ENCODE results near the gene CCDC124. TPM values are rescaled to one million over a fixed set of nuclear protein-coding genes. Genes with fewer than 3 reads are reported as not detected.

The CCDC124 gene
- total and polyA plus RNA-seq, 4 donors: 35.5 to 146 (median 102) TPM

DNA sequence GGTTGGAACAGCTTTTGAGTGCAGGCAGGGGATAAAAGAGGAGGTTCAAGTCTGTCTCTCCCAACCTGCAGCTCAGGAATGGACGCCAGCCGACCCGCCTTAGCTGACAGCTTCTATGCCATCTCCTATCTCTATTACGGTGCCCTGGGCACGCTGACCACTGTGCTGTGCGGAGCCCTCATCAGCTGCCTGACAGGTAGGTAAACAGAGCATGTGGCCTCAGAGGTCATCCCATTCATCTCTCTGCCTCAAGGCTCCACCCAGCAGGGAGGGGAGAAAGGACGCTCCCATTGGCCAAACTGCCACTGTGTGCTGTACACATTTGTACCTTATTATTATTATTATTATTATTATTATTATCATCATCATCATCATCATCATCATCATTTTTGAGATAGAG lies 44.6 kb upstream of the CCDC124 start:
- Histone ChIP-seq H3K9me3 (ENCODE audit: control insufficient read depth in 4 of 4, insufficient read depth in 3 of 4, low read length in 3 of 4) (peaks cover 0 to 13% (median 0%) of the 10 kb centered on the region in 4 donors), H3K4me3 (no peak overlapping the region), H3K27me3 (ENCODE audit: control insufficient read depth in 3 of 3, insufficient read depth in 3 of 3, low read length in 2 of 3) (peaks cover 0 to 4% (median 0%) of the 10 kb centered on the region in 3 donors), H3K36me3 (ENCODE audit: control insufficient read depth in 4 of 4, insufficient read depth in 4 of 4, low read length in 4 of 4) (no peaks in the 10 kb centered on the region), H3K4me1 (ENCODE audit: control insufficient read depth in 5 of 5, insufficient read depth in 5 of 5, low read length in 5 of 5) (peaks cover 0 to 2% (median 0%) of the 10 kb centered on the region in 5 donors), H3K27ac (ENCODE audit: low read depth in 1 of 2, low read length in 1 of 2) (no peak overlapping the region), H3K9ac (ENCODE audit: insufficient read depth in 1 of 2, low read length in 2 of 2) (no peak overlapping the region)
- no peak for DNase-seq
- no peak for ATAC-seq (ENCODE audit: insufficient read depth, low FRiP score)
- 53 to 73% methylated on average over 7 of the region's 7 CpGs for WGBS, 2 donors
- TF ChIP-seq, protein P1, sequence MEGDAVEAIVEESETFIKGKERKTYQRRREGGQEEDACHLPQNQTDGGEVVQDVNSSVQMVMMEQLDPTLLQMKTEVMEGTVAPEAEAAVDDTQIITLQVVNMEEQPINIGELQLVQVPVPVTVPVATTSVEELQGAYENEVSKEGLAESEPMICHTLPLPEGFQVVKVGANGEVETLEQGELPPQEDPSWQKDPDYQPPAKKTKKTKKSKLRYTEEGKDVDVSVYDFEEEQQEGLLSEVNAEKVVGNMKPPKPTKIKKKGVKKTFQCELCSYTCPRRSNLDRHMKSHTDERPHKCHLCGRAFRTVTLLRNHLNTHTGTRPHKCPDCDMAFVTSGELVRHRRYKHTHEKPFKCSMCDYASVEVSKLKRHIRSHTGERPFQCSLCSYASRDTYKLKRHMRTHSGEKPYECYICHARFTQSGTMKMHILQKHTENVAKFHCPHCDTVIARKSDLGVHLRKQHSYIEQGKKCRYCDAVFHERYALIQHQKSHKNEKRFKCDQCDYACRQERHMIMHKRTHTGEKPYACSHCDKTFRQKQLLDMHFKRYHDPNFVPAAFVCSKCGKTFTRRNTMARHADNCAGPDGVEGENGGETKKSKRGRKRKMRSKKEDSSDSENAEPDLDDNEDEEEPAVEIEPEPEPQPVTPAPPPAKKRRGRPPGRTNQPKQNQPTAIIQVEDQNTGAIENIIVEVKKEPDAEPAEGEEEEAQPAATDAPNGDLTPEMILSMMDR (IDR thresholded peaks at IDR 0.05; ENCODE audit: control extremely low read depth, extremely low read depth): no peak

DNA sequence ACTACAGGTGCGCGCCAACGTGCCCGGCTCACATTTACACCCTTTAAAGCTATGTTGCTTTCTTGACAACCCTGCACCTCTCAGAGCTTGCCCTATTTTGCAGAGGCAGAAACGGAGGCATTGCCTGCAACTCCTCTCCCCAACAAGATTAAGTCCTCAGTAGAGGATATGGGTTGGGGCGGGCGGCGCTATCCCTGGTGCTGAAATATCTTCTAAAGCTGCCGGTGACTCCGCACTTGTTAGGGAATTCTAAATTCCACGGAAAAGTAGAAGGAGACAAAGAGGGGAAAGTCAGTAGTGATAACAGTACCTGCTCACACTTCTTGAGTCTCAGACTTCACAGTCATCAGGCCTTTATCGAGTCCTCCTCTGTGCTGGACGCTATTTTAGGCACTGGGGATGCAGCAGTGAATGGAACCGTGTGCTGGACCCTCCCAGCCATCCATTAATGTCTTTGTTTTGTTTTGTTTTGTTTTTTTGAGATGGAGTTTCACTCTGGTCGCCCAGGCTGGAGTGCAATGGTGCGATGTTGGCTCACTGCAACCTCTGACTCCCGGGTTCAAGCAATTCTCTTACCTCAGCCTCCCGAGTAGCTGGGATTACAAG lies 43.1 kb upstream of the CCDC124 start:
- TF ChIP-seq, protein P1 (IDR thresholded peaks at IDR 0.05; ENCODE audit: control extremely low read depth, extremely low read depth): no peak
- Histone ChIP-seq H3K27ac (ENCODE audit: low read depth in 1 of 2, low read length in 1 of 2) (no peak overlapping the region), H3K27me3 (ENCODE audit: control insufficient read depth in 3 of 3, insufficient read depth in 3 of 3, low read length in 2 of 3) (no peaks in the 10 kb centered on the region), H3K4me1 (ENCODE audit: control insufficient read depth in 5 of 5, insufficient read depth in 5 of 5, low read length in 5 of 5) (no peaks in the 10 kb centered on the region), H3K9ac (ENCODE audit: insufficient read depth in 1 of 2, low read length in 2 of 2) (no peak overlapping the region), H3K4me3 (no peak overlapping the region), H3K9me3 (ENCODE audit: control insufficient read depth in 4 of 4, insufficient read depth in 3 of 4, low read length in 3 of 4) (peaks cover 0 to 15% (median 0%) of the 10 kb centered on the region in 4 donors), H3K36me3 (ENCODE audit: control insufficient read depth in 4 of 4, insufficient read depth in 4 of 4, low read length in 4 of 4) (no peaks in the 10 kb centered on the region)
- no peak for ATAC-seq (ENCODE audit: insufficient read depth, low FRiP score)
- peak; percentile 51 to 74 (median 70) for DNase-seq
- 40 to 60% methylated on average over 18 of the region's 18 CpGs for WGBS, 2 donors

DNA sequence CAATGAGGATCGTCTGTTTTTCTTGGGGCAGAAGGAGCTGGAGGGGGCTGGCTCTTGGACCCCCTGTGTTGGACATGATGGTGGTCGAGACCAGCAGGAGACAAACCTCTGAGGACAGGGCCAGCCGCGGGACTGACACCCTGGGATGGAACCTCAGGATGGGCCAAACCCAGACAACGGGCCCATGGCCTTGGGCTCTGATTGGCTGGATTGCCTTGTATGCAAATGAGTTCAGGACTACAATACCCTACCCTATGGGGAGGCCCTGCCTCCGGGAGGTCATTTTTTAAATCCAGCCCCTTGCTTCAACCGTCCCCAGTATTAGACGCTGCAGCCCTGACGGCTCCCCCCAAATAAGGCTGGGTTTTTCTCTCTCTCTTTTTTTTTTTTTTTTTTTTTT lies 39.0 kb upstream of the CCDC124 start:
- peaks cover 0 to 11% (median 0%) of the 10 kb centered on the region in 4 donors for H3K9me3 ChIP-seq (ENCODE audit: control insufficient read depth in 4 of 4, insufficient read depth in 3 of 4, low read length in 3 of 4)
- no peaks in the 10 kb centered on the region for H3K36me3 ChIP-seq (ENCODE audit: control insufficient read depth in 4 of 4, insufficient read depth in 4 of 4, low read length in 4 of 4)
- no peaks in the 10 kb centered on the region for H3K4me1 ChIP-seq (ENCODE audit: control insufficient read depth in 5 of 5, insufficient read depth in 5 of 5, low read length in 5 of 5)
- ATAC-seq (ENCODE audit: insufficient read depth, low FRiP score): no peak
- TF ChIP-seq, protein P1 (IDR thresholded peaks at IDR 0.05; ENCODE audit: control extremely low read depth, extremely low read depth): no peak
- H3K9ac ChIP-seq (ENCODE audit: insufficient read depth in 1 of 2, low read length in 2 of 2): no peak overlapping the region
- no peaks in the 10 kb centered on the region for H3K27me3 ChIP-seq (ENCODE audit: control insufficient read depth in 3 of 3, insufficient read depth in 3 of 3, low read length in 2 of 3)
- no peak for DNase-seq
- 81 to 88% methylated on average over 9 of the region's 9 CpGs for WGBS, 2 donors
- H3K27ac ChIP-seq (ENCODE audit: low read depth in 1 of 2, low read length in 1 of 2): no peak overlapping the region
- H3K4me3 ChIP-seq: no peak overlapping the region

DNA sequence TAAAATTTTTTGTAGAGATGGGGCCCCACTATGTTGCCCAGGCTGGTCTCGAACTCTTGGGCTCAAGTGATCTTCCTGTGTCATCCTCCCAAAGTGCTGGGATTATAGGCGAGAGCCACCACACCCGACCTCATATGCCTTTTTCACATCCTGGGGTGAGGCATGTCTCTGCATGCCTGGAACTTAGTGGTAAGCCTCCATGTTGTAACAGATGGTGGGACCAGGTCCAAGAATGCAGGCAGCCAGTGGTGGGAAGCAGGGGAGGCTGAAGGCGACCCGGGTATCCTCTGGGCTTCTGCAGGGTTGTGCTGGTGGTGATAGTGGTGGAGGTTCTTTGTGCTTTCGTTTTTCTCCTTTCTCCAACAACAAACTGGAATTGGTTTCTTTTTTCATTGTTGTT lies 30.1 kb upstream of the CCDC124 start:
- no peak overlapping the region for H3K4me3 ChIP-seq
- H3K9me3 ChIP-seq (ENCODE audit: control insufficient read depth in 4 of 4, insufficient read depth in 3 of 4, low read length in 3 of 4): peaks cover 0 to under 1% (median 0%) of the 10 kb centered on the region in 4 donors
- no peak overlapping the region for H3K27ac ChIP-seq (ENCODE audit: low read depth in 1 of 2, low read length in 1 of 2)
- H3K4me1 ChIP-seq (ENCODE audit: control insufficient read depth in 5 of 5, insufficient read depth in 5 of 5, low read length in 5 of 5): peaks cover 0 to 1% (median 0%) of the 10 kb centered on the region in 5 donors
- 63 to 83% methylated on average over 6 of the region's 6 CpGs for WGBS, 2 donors
- H3K36me3 ChIP-seq (ENCODE audit: control insufficient read depth in 4 of 4, insufficient read depth in 4 of 4, low read length in 4 of 4): no peaks in the 10 kb centered on the region
- DNase-seq (no peak), ATAC-seq (ENCODE audit: insufficient read depth, low FRiP score) (no peak)
- no peak overlapping the region for H3K9ac ChIP-seq (ENCODE audit: insufficient read depth in 1 of 2, low read length in 2 of 2)
- TF ChIP-seq, protein P1 (IDR thresholded peaks at IDR 0.05; ENCODE audit: control extremely low read depth, extremely low read depth): no peak
- no peaks in the 10 kb centered on the region for H3K27me3 ChIP-seq (ENCODE audit: control insufficient read depth in 3 of 3, insufficient read depth in 3 of 3, low read length in 2 of 3)

Measured in lung (tissue), 12 donors.